ENCODE measurements around the gene COPS7A. TPM values are rescaled to one million over a fixed set of nuclear protein-coding genes. Genes with fewer than 3 reads are reported as not detected.

COPS7A gene
- total and polyA plus RNA-seq, 9 of the 15 experiments (the other 6 are each of a cell fraction or from before 2014, with no cell fraction given) = 12.7 to 36.0 (median 24.3) TPM

DNA sequence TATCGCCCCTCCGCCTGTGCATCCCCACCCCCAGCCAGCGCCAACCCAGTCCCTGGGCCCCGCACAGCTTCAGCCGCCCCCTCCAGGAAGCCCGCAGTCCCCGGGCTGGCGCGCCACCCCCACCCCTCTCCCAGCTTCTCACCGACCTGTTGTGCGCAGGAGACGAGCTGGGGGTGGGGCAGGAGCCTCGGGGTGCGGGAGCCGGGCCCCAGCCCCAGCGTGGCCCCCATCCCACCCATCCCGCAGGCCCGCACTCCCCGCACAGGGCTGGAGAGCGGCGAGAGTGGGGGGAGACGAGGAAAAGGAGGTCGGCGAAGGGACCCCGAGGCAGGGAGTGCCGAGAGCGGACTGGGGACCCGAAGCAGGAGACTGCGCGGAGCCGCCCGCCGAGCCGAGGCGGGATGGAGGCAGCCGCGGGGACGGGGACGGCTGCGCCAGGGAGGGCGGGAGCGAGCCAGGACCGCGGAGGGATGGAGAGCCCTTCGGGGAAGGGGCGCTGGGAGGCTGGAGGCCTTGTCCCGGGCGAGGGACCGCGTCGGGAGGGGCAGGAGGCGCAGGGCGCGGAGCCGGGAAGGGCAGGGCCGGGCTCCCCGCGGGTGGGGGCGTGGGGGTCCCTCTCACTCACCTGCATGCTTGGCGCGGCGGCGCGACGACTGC, 23.7 kb upstream of the COPS7A start:
- TF ChIP-seq GABPB2 (CRISPR knock-in tag; conservative IDR thresholded peaks at IDR 0.05) = no peak
- TF ChIP-seq ZNF384 (IDR thresholded peaks at IDR 0.05; ENCODE audit: low read depth, low read length) = no peak
- peak in 1 of 2 experiments; percentile 21; a peak in 1 of 4 replicates for TF ChIP-seq NRF1 (conservative IDR thresholded peaks at IDR 0.05 in 1 of 2, IDR thresholded peaks at IDR 0.05 in 1 of 2)
- TF ChIP-seq, protein P1, sequence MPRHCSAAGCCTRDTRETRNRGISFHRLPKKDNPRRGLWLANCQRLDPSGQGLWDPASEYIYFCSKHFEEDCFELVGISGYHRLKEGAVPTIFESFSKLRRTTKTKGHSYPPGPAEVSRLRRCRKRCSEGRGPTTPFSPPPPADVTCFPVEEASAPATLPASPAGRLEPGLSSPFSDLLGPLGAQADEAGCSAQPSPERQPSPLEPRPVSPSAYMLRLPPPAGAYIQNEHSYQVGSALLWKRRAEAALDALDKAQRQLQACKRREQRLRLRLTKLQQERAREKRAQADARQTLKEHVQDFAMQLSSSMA (CRISPR knock-in tag; IDR thresholded peaks at IDR 0.05) = no peak
- H3K4me3 ChIP-seq = no peak overlapping the region; the same call in 1 of the 2 replicates
- H3K4me2 ChIP-seq (ENCODE audit: insufficient read depth, low read length) = no peak overlapping the region
- no peak overlapping the region for H2AFZ ChIP-seq (ENCODE audit: low read depth, low read length)
- in situ Hi-C loops (cut with MboI) (no loop called here), intact Hi-C loops (cut with micrococcal nuclease) (no loop called here)
- ATAC-seq (0 out of 3 replicates have a peak, but pooled peaks have one; percentile 17), DNase-seq (ENCODE audit: extremely low read depth in 1 of 4, low spot score in 3 of 4) (peak in 2 of 4 experiments; percentile 26 to 31), FAIRE-seq (no peak)
- H3K27me3 ChIP-seq (ENCODE audit: control insufficient read depth in 2 of 2, insufficient read depth in 2 of 2, low read length in 2 of 2) = peaks cover 11 to 27% of the 10 kb centered on the region in 2 experiments; a peak in 4 of 5 replicates
- peaks cover 5 to 25% of the 10 kb centered on the region in 2 experiments; a peak in 4 of 5 replicates for H3K4me1 ChIP-seq (replicated peaks in 1 of 2; ENCODE audit: control insufficient read depth in 2 of 2, insufficient read depth in 2 of 2, low read length in 2 of 2)
- CTCF ChIA-PET (ENCODE audit: low intra/inter-chr PET ratio) = no interaction called here
- H4K20me1 ChIP-seq (replicated peaks; ENCODE audit: control insufficient read depth, insufficient read depth, low read length) = no peaks in the 10 kb centered on the region
- BruUV-seq (replicated peaks) = no TSS peak
- POLR2A ChIA-PET = interaction anchor here (2.8 kb wide), 1 partner anchor 11 kb away, joined by 11 read pairs; the partner anchor contains the start of gene ZNF384
- H3K9me3 ChIP-seq (replicated peaks; ENCODE audit: control insufficient read depth, insufficient read depth, low read depth, low read length) = no peaks in the 10 kb centered on the region
- peak overlapping the region in 1 of 2 experiments; percentile 68; a peak in 1 of 4 replicates for H3K9ac ChIP-seq (ENCODE audit: insufficient read depth in 1 of 2, low read depth in 2 of 2, low read length in 2 of 2)
- no peak overlapping the region for H3K27ac ChIP-seq (ENCODE audit: extremely low read depth, low read depth, low read length)
- 10% methylated on average over 4 of the region's 65 CpGs for WGBS (ENCODE audit: insufficient coverage, low coverage, missing lambda C conversion rate)
- no peaks in the 10 kb centered on the region for H3K79me2 ChIP-seq (ENCODE audit: control insufficient read depth, insufficient read depth, low read length)
- H3K36me3 ChIP-seq (ENCODE audit: control insufficient read depth, insufficient read depth, low read length) = no peaks in the 10 kb centered on the region
- H3K9me1 ChIP-seq (ENCODE audit: control insufficient read depth, insufficient read depth, low read length) = no peaks in the 10 kb centered on the region

All from K562 (cell line).